GM18519 (cell line): Measurements from ENCODE around the gene DGLUCY.
"Not testable (repeated sequence)": the region's sequence is repeated elsewhere in the genome, so short reads cannot be mapped to it uniquely, and the experiment has no call there.

Experiments used
- ATAC-seq: cut with Tn5 transposase; IDR thresholded peaks from one replicate; pipeline ENCODE4 v1.9.1; 2021; ENCODE audit warnings: mild to moderate bottlenecking, moderate library complexity; ENCODE audit not compliant: unreplicated experiment, low FRiP score

DGLUCY gene

DNA sequence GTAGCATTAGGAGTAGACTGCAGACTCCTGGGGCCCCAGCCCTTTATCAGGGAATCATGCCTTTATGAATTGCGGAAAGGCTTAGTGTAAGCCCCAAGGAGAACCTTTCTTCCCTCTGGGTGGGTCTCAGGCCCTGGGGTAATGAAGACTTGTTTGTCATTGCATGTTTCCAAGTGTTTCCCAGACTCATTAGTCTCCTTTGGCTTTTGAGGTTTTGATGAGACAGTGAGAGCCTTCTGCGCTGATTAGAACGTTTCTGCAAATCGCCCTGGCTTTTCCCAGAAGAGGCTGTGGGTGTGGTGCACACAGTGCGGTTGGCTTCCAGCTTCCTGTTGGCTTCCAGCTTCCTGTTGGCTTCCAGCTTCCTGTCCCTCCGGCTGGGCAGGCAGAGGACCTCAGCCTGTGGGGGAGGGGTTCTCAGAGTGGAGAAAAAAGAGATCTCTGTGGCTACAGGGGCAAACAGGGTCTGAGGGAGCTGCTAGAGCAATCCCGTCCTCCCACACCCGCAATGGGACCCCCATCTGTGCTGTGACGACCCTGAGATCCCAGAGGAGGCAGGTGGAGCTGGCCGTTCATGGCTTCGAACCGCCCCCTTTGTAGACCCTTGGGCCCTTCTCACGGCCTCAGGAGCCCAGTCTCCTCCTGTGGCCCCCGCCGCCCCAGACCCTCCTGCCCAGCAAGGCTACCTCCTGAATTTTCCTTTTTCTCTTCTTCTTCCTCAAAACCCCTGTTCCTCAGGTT, 88.5 kb downstream of the DGLUCY start:
- no peak for ATAC-seq

DNA sequence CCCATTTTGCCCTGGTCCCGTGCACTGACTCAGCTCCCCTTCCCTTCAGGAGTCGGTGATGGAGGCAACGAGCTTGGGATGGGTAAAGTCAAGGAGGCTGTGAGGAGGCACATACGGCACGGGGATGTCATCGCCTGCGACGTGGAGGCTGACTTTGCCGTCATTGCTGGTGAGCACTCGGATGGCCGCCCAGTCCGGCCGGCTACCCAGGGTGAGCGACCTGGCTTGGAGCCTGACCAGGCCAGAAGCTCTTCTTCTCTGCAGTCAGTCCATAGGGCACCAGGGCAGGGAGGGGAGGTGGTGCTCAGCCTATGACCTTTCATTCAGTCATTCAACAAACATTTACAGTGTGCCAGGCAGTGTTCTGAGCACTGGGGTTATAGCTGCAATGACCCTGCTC, 90.8 kb downstream of the DGLUCY start:
- no peak for ATAC-seq

DNA sequence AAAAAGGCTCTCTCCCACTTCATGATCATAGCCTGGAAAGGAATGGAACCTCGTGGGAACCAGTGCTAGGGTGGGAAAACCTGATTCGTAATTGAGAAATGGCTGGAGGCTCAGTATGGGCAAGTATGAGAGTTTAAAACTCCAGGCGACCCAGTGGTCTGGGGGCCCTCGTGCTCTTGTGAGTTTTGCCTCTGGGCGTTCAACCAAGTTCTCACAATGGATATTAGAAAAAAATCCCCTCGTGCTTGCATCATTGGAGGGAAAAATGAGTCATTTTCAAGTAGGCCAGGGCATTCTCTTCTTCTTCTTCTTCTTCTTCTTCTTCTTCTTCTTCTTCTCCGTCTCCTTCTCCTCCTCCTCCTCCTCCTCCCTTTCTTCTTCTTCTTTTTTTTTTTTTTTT, 91.6 kb downstream of the DGLUCY start:
- ATAC-seq, result no peak

DNA sequence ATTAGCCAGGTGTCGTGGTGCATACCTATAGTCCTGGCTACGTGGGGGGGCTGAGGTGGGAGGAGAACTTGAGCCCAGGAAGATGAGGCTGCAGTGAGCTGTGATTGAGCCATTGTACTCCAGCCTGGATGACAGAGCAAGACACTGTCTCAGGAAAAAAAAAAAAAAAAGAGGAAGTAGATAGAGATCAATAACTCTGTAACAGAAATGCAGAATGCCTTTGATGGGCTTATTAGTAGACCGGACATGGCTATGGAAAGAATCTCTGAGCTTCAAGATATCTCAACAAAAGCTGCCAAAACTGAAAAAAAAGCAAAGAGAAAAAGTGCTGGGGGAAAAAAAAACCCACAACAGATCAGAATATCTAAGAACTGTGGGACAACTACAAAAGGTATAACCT, 93.1 kb downstream of the DGLUCY start:
- ATAC-seq, result no peak

GRCh38 chr14:91211017-91211416, 97.1 kb downstream of the DGLUCY start:
- no peak for ATAC-seq

- ATAC-seq, result no peak
Measured at GRCh38 chr14:91214306-91214705, 100.4 kb downstream of the DGLUCY start.

DNA sequence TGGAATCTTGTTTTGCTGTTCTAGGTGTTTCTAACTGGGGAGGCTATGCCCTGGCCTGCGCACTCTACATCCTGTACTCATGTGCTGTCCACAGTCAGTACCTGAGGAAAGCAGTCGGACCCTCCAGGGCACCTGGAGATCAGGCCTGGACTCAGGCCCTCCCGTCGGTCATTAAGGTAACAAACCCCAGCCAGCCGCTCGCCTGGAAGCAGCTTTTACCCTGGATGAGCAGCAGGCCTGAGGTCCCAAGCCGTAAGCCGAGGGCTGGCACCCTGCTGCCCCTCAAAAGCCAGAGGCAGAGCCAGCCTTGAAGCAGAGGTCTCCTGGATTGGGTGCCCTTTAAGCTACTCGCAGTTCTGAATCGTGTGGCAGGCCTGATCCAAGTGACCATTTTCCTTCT, 101.5 kb downstream of the DGLUCY start:
- no peak for ATAC-seq

- no peak for ATAC-seq
Measured at GRCh38 chr14:91216731-91217226, 102.9 kb downstream of the DGLUCY start.

- no peak for ATAC-seq
Measured at GRCh38 chr14:91218014-91218413, 104.1 kb downstream of the DGLUCY start.

- ATAC-seq, result no peak
Measured at GRCh38 chr14:91219517-91220389, 105.9 kb downstream of the DGLUCY start.

DNA sequence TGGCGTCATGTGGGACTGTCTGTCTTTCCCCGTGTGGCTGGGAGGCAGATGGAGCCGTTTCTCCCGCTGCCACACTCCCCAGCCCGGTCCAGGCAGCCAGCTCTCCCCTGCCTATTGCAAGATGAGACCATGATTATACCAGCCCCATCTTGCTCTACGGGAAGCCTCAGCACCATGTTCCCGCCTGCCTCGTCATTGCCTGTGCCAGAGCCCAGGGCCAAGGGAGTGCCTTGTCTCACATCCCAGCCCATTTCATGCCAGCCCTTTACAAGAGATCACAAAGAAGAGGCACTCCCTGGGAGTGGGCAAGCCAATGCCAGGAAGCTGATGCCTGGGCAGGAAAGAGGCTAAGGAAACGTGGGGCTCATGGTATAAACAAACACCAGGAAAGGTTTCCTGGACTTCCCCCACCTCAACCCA, 106.7 kb downstream of the DGLUCY start:
- no peak for ATAC-seq

GRCh38 chr14:91221270-91221669, 107.4 kb downstream of the DGLUCY start:
- ATAC-seq, result no peak

GRCh38 chr14:91223028-91223783, 109.3 kb downstream of the DGLUCY start:
- no peak for ATAC-seq

DNA sequence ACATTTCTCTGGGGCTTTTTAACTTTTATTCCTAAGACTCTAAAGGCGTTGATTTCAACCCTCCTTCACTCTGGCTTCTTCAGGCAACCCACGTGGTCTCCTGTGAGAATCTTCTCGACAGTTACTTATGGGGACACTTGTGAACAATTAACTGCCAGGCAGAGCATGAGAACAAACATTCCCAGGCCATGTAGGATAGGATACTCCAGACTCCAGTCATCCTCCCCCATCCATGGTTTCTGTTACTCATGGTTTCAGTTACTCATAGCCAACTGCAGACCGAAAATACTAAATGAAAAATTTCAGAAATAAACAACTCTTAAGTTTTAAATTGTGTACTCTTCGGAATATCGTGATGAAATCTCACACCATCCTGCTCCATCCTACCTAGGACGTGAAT, 111.2 kb downstream of the DGLUCY start:
- no peak for ATAC-seq

GRCh38 chr14:91226360-91226759, 112.5 kb downstream of the DGLUCY start:
- not testable (repeated sequence) for ATAC-seq

- ATAC-seq, result no peak
Measured at GRCh38 chr14:91227183-91227628, 113.3 kb downstream of the DGLUCY start.

DNA sequence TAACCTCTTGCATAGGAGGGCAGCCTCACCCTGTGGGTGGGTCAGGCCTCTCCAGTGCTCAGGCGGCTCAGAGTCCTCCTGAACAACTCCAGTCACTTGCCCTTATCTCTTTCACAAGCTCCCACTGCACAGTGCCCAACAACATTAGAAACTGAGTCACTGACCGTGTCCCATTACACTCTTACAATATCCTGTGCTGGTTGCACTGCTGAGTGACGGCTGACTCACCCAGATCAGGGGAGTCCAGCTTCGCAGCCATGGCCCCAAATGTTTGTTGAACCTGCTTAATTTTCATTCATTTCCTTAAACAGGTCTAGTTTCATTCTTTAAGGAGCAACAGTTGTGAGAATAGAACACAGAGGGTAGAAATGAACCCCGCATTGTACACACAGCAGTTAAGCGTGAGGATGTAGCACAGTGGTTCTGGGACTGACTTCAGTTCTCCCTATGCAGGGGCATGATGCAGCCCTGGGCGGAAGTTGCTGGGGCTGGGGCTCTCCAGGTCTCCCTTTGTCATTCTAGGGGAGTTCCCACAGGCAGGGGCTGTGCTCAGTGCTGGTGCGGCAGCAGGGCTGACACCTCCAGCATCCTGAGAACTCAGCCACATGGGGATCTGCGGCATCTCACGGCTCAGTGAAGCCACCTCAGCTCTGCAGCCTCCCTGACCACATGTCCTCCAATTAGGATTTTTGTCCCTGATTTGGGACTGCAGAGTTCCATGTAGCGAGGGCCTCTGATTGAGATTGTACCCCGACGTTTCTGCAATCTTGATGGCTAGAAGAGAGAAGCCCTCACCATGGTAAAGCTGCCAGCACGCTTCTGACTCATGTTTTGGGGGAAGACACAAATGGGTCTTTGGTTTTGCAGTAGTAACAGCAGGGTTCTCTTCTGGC, 114.5 kb downstream of the DGLUCY start:
- peak; percentile 73 for ATAC-seq

- peak; percentile 1 for ATAC-seq
Measured at GRCh38 chr14:91229005-91229382, 115.1 kb downstream of the DGLUCY start.

DNA sequence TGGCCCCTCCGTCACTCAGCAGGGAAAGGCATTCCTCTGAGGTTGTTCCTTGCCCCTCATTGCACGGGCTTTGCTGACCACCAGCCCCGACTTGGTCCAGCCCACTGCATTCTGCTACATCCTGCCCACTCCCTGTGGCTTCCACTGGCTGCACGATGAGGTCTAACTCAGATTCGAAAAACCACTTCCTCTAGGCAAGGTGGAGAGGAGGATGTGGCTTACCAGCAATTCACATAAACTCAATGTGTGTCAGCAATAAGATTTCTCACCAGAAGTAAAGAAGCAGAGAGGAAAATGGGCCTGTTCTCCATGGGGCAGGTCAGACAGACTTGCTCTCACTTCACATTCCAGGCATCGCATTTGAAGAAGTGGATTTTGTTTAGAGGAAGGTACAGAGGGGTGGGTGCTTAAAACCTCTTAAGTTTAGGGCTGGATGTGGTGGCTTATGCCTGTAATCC, 115.9 kb downstream of the DGLUCY start:
- peak; percentile 60 for ATAC-seq
